ENCODE data around the gene CLDN11. TPM values are rescaled to one million over a fixed set of nuclear protein-coding genes. Genes with fewer than 3 reads are reported as not detected.

The CLDN11 gene
- polyA plus RNA-seq, 3 donors = 0.11 TPM; not detected in 2

- Histone ChIP-seq H3K4me3 (replicated peaks in 1 of 3; ENCODE audit: low read depth in 2 of 3, low read length in 3 of 3) (no peak overlapping the region), H3K79me2 (ENCODE audit: insufficient read depth, low read length) (no peaks in the 10 kb centered on the region), H3K9me3 (replicated peaks in 1 of 2; ENCODE audit: control insufficient read depth in 1 of 2, insufficient read depth in 1 of 2, low read length in 2 of 2) (peaks cover 0 to 8% of the 10 kb centered on the region in 2 donors), H3K36me3 (replicated peaks in 1 of 2; ENCODE audit: control insufficient read depth in 1 of 2, insufficient read depth in 2 of 2, low read length in 2 of 2) (no peaks in the 10 kb centered on the region), H3K9ac (ENCODE audit: insufficient read depth, low read length, poor library complexity, severe bottlenecking) (no peak overlapping the region), H2AFZ (ENCODE audit: insufficient read depth, low read depth, low read length, poor library complexity, severe bottlenecking) (no peak overlapping the region), H4K20me1 (ENCODE audit: insufficient read depth, low read length) (no peaks in the 10 kb centered on the region), H3K27ac (ENCODE audit: low read depth in 1 of 2, low read length in 2 of 2) (no peak overlapping the region), H3K27me3 (ENCODE audit: control insufficient read depth in 2 of 2, insufficient read depth in 2 of 2, low read length in 2 of 2) (peaks cover 6 to 17% of the 10 kb centered on the region in 2 donors), H3K4me1 (ENCODE audit: control insufficient read depth in 1 of 2, insufficient read depth in 2 of 2, low read length in 2 of 2) (no peaks in the 10 kb centered on the region), H3K4me2 (replicated peaks; ENCODE audit: extremely low read depth, low read length, poor library complexity, severe bottlenecking) (no peak overlapping the region)
- DNase-seq = no peak
- Mint-ChIP-seq H3K4me1 (peaks cover 4% of the 10 kb centered on the region), H3K4me3 (no peak overlapping the region), H3K9me3 (peaks cover 0 to 3% (median 0%) of the 10 kb centered on the region in 7 donors), H3K36me3 (peaks cover 0 to 1% of the 10 kb centered on the region in 2 donors), H3K27me3 (ENCODE audit: low read depth in 3 of 3) (peaks cover 21 to 32% (median 22%) of the 10 kb centered on the region in 3 donors), H3K27ac (no peak overlapping the region)
- intact Hi-C loops (cut with micrococcal nuclease) = no loop called here
- TF ChIP-seq CTCF (IDR thresholded peaks at IDR 0.05) = no peak
- 75% methylated on average over 7 of the region's 8 CpGs for WGBS (ENCODE audit: insufficient coverage)
Measured at GRCh38 chr3:170424879-170425278, 6.2 kb downstream of the CLDN11 start.

- intact Hi-C loops (cut with micrococcal nuclease) = no loop called here
Measured at GRCh38 chr3:170425491-170426239, 7.0 kb downstream of the CLDN11 start.

More at GRCh38 chr3:170425491-170426239, 7.0 kb downstream of the CLDN11 start:
- H3K27me3 ChIP-seq (ENCODE audit: control insufficient read depth in 2 of 2, insufficient read depth in 2 of 2, low read length in 2 of 2) = peaks cover under 1 to 9% of the 10 kb centered on the region in 2 donors
- no peak overlapping the region for H3K27ac Mint-ChIP-seq
- no peak overlapping the region for H3K4me3 ChIP-seq (replicated peaks in 1 of 3; ENCODE audit: low read depth in 2 of 3, low read length in 3 of 3)
- no peak overlapping the region for H2AFZ ChIP-seq (ENCODE audit: insufficient read depth, low read depth, low read length, poor library complexity, severe bottlenecking)
- H3K9ac ChIP-seq (ENCODE audit: insufficient read depth, low read length, poor library complexity, severe bottlenecking) = no peak overlapping the region
- H3K27ac ChIP-seq (ENCODE audit: low read depth in 1 of 2, low read length in 2 of 2) = no peak overlapping the region
- H3K9me3 ChIP-seq (replicated peaks in 1 of 2; ENCODE audit: control insufficient read depth in 1 of 2, insufficient read depth in 1 of 2, low read length in 2 of 2) = peaks cover 0 to under 1% of the 10 kb centered on the region in 2 donors
- H3K9me3 Mint-ChIP-seq = peaks cover 0 to 1% (median 0%) of the 10 kb centered on the region in 7 donors
- H3K27me3 Mint-ChIP-seq (ENCODE audit: low read depth in 3 of 3) = peaks cover 13 to 24% (median 14%) of the 10 kb centered on the region in 3 donors
- 86% methylated on average over 10 of the region's 11 CpGs for WGBS (ENCODE audit: insufficient coverage)
- no peaks in the 10 kb centered on the region for H4K20me1 ChIP-seq (ENCODE audit: insufficient read depth, low read length)
- H3K4me1 ChIP-seq (ENCODE audit: control insufficient read depth in 1 of 2, insufficient read depth in 2 of 2, low read length in 2 of 2) = no peaks in the 10 kb centered on the region
- TF ChIP-seq CTCF (IDR thresholded peaks at IDR 0.05) = no peak
- H3K79me2 ChIP-seq (ENCODE audit: insufficient read depth, low read length) = no peaks in the 10 kb centered on the region
- H3K36me3 Mint-ChIP-seq = no peaks in the 10 kb centered on the region
- H3K4me3 Mint-ChIP-seq = no peak overlapping the region
- DNase-seq = no peak
- H3K4me1 Mint-ChIP-seq = no peaks in the 10 kb centered on the region
- H3K4me2 ChIP-seq (replicated peaks; ENCODE audit: extremely low read depth, low read length, poor library complexity, severe bottlenecking) = no peak overlapping the region
- H3K36me3 ChIP-seq (replicated peaks in 1 of 2; ENCODE audit: control insufficient read depth in 1 of 2, insufficient read depth in 2 of 2, low read length in 2 of 2) = no peaks in the 10 kb centered on the region
